ENCODE results near the gene NBPF12.
"Not testable (repeated sequence)": the region's sequence is repeated elsewhere in the genome, so short reads cannot be mapped to it uniquely, and the experiment has no call there.

DNA sequence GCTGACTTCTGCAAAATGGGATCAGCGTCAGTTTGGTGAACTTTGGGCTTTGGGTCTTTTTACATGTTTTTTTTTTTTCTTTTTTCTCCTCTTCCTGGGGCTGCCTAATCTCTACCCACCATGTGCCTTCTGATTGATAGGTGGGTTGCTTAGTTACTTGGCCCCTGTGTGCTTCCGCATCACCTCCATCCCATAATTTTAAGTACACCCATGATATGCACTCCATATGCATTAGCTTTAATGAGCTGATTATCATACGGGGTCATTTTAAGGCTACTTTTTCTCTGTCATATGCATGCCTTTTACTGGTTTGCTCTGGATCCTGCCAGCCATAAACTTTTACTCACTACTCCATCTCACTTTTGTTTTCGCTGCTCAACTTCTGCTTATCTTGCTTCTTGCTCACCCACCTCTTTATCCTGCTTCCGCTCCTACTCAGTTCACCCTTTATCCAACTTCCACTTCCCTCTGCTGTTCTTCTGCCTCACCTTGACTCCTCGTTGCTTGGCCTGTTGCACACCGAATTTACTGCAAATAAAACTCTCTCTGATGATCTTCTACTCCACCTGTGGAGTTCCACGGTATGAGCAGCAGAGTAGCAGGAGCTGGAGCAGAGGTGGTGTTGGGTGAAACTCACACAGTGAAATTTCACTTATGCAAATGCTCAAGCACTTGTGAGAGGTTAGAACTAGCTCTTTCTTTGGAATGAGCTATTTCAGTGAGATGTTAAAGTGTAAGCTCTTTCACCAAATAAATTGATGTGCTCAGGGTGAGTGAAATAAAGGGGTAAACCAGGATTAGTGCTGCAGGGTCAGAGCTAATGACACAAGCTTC, 3.5 kb upstream of the NBPF12 start:
- TF ChIP-seq, protein P1, sequence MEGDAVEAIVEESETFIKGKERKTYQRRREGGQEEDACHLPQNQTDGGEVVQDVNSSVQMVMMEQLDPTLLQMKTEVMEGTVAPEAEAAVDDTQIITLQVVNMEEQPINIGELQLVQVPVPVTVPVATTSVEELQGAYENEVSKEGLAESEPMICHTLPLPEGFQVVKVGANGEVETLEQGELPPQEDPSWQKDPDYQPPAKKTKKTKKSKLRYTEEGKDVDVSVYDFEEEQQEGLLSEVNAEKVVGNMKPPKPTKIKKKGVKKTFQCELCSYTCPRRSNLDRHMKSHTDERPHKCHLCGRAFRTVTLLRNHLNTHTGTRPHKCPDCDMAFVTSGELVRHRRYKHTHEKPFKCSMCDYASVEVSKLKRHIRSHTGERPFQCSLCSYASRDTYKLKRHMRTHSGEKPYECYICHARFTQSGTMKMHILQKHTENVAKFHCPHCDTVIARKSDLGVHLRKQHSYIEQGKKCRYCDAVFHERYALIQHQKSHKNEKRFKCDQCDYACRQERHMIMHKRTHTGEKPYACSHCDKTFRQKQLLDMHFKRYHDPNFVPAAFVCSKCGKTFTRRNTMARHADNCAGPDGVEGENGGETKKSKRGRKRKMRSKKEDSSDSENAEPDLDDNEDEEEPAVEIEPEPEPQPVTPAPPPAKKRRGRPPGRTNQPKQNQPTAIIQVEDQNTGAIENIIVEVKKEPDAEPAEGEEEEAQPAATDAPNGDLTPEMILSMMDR (IDR thresholded peaks at IDR 0.05; ENCODE audit: borderline replicate concordance, extremely low read depth, low read length, poor library complexity, severe bottlenecking): not testable (repeated sequence)
- not testable (repeated sequence) for TF ChIP-seq EZH2 (IDR thresholded peaks at IDR 0.05; ENCODE audit: borderline replicate concordance, low read depth, low read length, severe bottlenecking)

Measured in DND-41 (cell line).